GM06990 (cell line): Measurements from ENCODE around the gene MAGI1.

Experiments used
- DNase-seq: peaks from one replicate; pipeline ENCODE4 v3.0.0-alpha.2; 2011; ENCODE audit not compliant: insufficient read length; ENCODE audit errors: extremely low read depth
- H3K27me3 ChIP-seq: replicated peaks from 2 replicates; pipeline ENCODE4 v1.6.0; 2011; ENCODE audit warnings: low read length; ENCODE audit not compliant: control insufficient read depth, insufficient read depth
- H3K36me3 ChIP-seq: 2 replicates; pipeline ENCODE4 v1.5.1; 2011; ENCODE audit warnings: low read length; ENCODE audit not compliant: control insufficient read depth, insufficient read depth
- H3K4me3 ChIP-seq: replicated peaks from 2 replicates; pipeline ENCODE4 v1.5.1; 2011; ENCODE audit warnings: low read depth, mild to moderate bottlenecking, control low read depth, low read length
- TF ChIP-seq, protein P1 (sequence below): IDR thresholded peaks from 2 replicates; pipeline ENCODE4 v1.5.1; 2011; ENCODE audit warnings: low read length, control low read depth, mild to moderate bottlenecking, inconsistent platforms; ENCODE audit not compliant: insufficient read depth, poor library complexity, severe bottlenecking

The MAGI1 gene

DNA sequence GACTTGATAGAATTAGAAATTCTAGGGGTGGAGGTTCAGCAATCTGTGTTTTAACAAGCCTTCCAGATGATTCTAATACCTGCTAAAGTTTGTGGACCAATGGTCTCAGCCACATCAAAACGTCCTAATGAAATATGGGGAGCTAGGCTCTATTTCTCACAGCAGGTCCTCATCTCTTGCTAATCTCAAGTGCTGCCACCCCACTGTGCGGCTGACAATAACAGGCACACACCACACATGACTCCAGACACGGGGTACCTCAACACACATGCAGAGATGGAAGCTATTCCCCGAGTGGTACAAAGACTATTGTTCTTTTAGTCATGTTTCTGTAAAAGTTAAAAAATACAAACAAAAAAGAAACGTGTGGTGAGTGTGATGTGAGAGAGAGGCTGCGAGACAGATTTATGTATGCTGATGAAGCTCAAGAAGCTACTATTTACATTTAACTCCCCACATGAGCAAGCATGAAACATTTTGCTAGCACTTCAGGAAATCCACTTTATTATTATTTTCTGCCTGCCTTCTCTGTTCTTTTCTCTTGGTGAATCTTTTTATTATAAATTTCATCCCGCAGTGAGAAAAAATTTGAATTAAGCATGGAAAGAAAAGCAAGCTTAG lies 405.6 kb downstream of the MAGI1 start:
- Histone ChIP-seq H3K27me3 (no peaks in the 10 kb centered on the region), H3K4me3 (no peak overlapping the region), H3K36me3 (no peaks in the 10 kb centered on the region)
- DNase-seq = no peak
- TF ChIP-seq, protein P1, sequence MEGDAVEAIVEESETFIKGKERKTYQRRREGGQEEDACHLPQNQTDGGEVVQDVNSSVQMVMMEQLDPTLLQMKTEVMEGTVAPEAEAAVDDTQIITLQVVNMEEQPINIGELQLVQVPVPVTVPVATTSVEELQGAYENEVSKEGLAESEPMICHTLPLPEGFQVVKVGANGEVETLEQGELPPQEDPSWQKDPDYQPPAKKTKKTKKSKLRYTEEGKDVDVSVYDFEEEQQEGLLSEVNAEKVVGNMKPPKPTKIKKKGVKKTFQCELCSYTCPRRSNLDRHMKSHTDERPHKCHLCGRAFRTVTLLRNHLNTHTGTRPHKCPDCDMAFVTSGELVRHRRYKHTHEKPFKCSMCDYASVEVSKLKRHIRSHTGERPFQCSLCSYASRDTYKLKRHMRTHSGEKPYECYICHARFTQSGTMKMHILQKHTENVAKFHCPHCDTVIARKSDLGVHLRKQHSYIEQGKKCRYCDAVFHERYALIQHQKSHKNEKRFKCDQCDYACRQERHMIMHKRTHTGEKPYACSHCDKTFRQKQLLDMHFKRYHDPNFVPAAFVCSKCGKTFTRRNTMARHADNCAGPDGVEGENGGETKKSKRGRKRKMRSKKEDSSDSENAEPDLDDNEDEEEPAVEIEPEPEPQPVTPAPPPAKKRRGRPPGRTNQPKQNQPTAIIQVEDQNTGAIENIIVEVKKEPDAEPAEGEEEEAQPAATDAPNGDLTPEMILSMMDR = no peak

DNA sequence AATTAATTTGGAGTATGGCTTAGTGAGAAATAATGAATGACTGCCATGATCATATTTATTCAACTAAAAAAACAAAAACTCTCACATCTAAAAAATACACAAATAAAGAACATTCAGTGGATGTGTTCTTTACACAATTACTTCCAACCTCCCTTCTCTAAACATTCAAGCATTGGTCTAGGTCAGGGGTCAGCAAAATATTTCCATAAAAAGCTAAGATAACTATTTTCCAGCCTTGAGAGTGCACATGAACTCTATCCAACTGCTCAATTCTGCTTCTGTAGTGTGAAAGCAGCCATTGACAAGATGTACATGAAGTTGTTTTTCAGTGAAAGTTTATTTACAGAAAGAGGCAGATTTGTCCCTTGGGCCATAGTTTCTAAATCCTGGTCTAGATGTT lies 406.3 kb downstream of the MAGI1 start:
- Histone ChIP-seq H3K36me3 (no peaks in the 10 kb centered on the region), H3K4me3 (no peak overlapping the region), H3K27me3 (no peaks in the 10 kb centered on the region)
- DNase-seq = no peak
- TF ChIP-seq, protein P1 = no peak

- H3K4me3 ChIP-seq = no peak overlapping the region
- H3K27me3 ChIP-seq = no peaks in the 10 kb centered on the region
- no peaks in the 10 kb centered on the region for H3K36me3 ChIP-seq
- DNase-seq = no peak
- TF ChIP-seq, protein P1 = no peak
Measured at GRCh38 chr3:65628978-65629377, 409.7 kb downstream of the MAGI1 start.

DNA sequence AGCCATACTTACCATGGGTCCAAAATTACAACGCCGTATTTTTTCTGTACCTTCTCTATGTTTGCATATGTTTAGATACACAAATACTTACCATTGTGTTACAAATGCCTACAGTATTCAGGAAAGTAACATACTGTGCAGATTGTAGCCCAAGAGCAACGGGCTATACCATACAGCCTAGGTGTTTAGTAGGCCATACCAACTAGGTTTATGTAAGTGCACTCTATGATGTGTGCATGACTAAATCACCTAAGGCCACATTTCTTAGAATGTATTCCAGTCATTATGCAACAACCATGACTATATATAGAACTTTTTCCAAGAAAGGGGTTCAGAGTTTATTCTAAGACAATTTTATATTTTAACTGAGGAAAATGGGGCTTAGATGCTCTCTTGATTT lies 411.7 kb downstream of the MAGI1 start:
- Histone ChIP-seq H3K4me3 (no peak overlapping the region), H3K36me3 (no peaks in the 10 kb centered on the region), H3K27me3 (no peaks in the 10 kb centered on the region)
- TF ChIP-seq, protein P1 = no peak
- DNase-seq = no peak

DNA sequence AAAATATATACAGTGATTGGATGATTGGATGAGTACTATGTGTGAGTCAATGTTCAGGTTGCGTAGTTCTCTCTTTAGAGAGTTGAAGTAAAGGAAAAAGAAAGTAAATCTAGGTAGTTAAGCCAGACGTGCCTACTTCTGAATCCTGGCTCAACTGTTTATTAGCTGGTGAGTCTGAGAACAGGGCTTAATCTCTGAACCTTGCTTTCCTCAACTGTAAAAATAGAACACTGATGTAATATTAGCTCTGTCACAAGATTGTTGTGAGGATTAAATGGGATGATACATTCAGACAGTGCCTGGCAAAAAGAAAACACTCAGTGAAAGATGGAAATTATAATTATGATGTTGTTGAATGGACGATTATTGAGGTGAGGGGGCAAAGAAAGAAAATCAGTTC lies 413.4 kb downstream of the MAGI1 start:
- DNase-seq = no peak
- Histone ChIP-seq H3K36me3 (no peaks in the 10 kb centered on the region), H3K27me3 (no peaks in the 10 kb centered on the region), H3K4me3 (no peak overlapping the region)
- TF ChIP-seq, protein P1 = no peak

DNA sequence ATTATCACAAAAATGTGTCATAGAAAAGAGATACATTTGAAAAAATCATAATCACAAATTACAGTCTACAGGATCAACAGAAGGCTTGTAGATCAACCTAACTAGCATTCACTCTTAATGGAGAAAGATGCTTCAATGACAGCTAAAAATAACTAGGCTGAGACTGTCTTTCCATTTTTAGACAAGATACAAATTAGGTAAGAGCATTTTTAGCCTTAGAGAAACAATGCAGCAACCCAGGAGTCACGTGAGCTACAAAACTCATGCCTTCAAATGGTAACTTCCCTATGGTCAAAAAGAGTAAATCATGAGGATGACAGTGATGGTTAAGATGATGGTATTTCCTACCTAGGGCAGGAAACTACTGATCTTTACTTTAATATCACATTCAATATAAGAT lies 415.4 kb downstream of the MAGI1 start:
- Histone ChIP-seq H3K27me3 (no peaks in the 10 kb centered on the region), H3K36me3 (no peaks in the 10 kb centered on the region), H3K4me3 (no peak overlapping the region)
- TF ChIP-seq, protein P1 = no peak
- DNase-seq = no peak
